ENCODE results near the gene MATN4. TPM values are rescaled to one million over a fixed set of nuclear protein-coding genes. Genes with fewer than 3 reads are reported as not detected.

Gene MATN4
- total and polyA plus RNA-seq, 2 of the 4 experiments (the other 2 are of a cell fraction): 0.12 TPM; not detected in 1

- POLR2A ChIA-PET (ENCODE audit: unreplicated experiment): no interaction called here
- Histone ChIP-seq H3K79me1 (ENCODE audit: low read depth in 1 of 2, low read length in 2 of 2) (no peaks in the 10 kb centered on the region), H2BK120ac (ENCODE audit: low read depth, low read length) (no peak overlapping the region), H2BK5ac (ENCODE audit: low read depth, low read length, poor library complexity, severe bottlenecking) (no peak overlapping the region), H2BK20ac (ENCODE audit: low read depth, low read length) (no peak overlapping the region), H4K20me1 (ENCODE audit: insufficient read depth, low read length) (no peaks in the 10 kb centered on the region), H3K18ac (ENCODE audit: low read depth, low read length) (no peak overlapping the region), H3K36me3 (ENCODE audit: control insufficient read depth, insufficient read depth, low read length) (no peaks in the 10 kb centered on the region), H3K56ac (ENCODE audit: extremely low read depth, insufficient read depth, low read length) (no peak overlapping the region), H3K27me3 (ENCODE audit: control insufficient read depth, insufficient read depth, low read length) (peaks cover 31% of the 10 kb centered on the region), H2AK9ac (replicated peaks; ENCODE audit: low read depth, low read length, poor library complexity) (no peak overlapping the region), H3K9me1 (ENCODE audit: insufficient read depth, low read length) (no peaks in the 10 kb centered on the region), H4K91ac (ENCODE audit: insufficient read depth, low read depth, low read length) (no peak overlapping the region), H3K27ac (ENCODE audit: insufficient read depth, low read length) (no peak overlapping the region), H3K9me3 (ENCODE audit: control insufficient read depth, insufficient read depth, low read length) (no peaks in the 10 kb centered on the region), H3K4me2 (ENCODE audit: low read depth, low read length) (no peak overlapping the region), H4K8ac (ENCODE audit: low read depth in 2 of 2, low read length in 2 of 2) (no peak overlapping the region), H3K9ac (ENCODE audit: low read depth, low read length) (no peak overlapping the region), H2BK15ac (ENCODE audit: low read depth, low read length) (no peak overlapping the region), H3K4me1 (ENCODE audit: control insufficient read depth, insufficient read depth, low read length) (no peaks in the 10 kb centered on the region), H2AK5ac (ENCODE audit: low read depth, low read length) (no peak overlapping the region), H3K4me3 (ENCODE audit: insufficient read depth, low read depth, low read length) (no peak overlapping the region), H3K14ac (replicated peaks; ENCODE audit: low read depth, low read length) (no peak overlapping the region), H3K23ac (ENCODE audit: low read depth, low read length) (no peak overlapping the region), H4K5ac (ENCODE audit: low read depth, low read length) (no peak overlapping the region), H3K4ac (ENCODE audit: low read depth, low read length) (no peak overlapping the region), H2AFZ (replicated peaks; ENCODE audit: low read length, poor library complexity) (no peak overlapping the region)
- BruUV-seq (replicated peaks): no TSS peak
- DNase-seq: no peak
- intact Hi-C loops (cut with micrococcal nuclease) (no loop called here), in situ Hi-C loops (cut with MboI; ENCODE audit: low sequenced_read_pairs) (loop anchor here (10.0 to 25.0 kb wide), 2 partner anchors 171 to 269 kb away; partner anchors contain the start of genes KCNS1, WFDC12 and WFDC5), dilution Hi-C loops (cut with HindIII; ENCODE audit: low sequenced_read_pairs, unreplicated experiment) (no loop called here)
- CTCF ChIA-PET: no interaction called here
- no CpG with 5 or more reads among the region's 4 CpGs for WGBS, 2 experiments (ENCODE audit: extremely low coverage in 2 of 2, insufficient read length in 1 of 2)
- TF ChIP-seq NFE2L2 (IDR thresholded peaks at IDR 0.05; ENCODE audit: low read depth, low read length) (no peak), RFX5 (IDR thresholded peaks at IDR 0.05; ENCODE audit: low read depth, low read length) (no peak), RAD21 (IDR thresholded peaks at IDR 0.05; ENCODE audit: low read length) (no peak), POLR2A (IDR thresholded peaks at IDR 0.05; ENCODE audit: low read depth, low read length) (no peak), ELK1 (IDR thresholded peaks at IDR 0.05; ENCODE audit: borderline replicate concordance, low read depth, low read length) (no peak), MXI1 (IDR thresholded peaks at IDR 0.05; ENCODE audit: borderline replicate concordance, low read depth, low read length) (no peak), CEBPB (IDR thresholded peaks at IDR 0.05; ENCODE audit: low read depth, low read length) (no peak), SMC3 (IDR thresholded peaks at IDR 0.05; ENCODE audit: low read depth, low read length) (no peak), MAFK (IDR thresholded peaks at IDR 0.05; ENCODE audit: low read depth, low read length) (no peak), CTCF (conservative IDR thresholded peaks at IDR 0.05; ENCODE audit: low read depth, low read length) (no peak), BHLHE40 (IDR thresholded peaks at IDR 0.05; ENCODE audit: low read depth, low read length) (no peak), MAZ (IDR thresholded peaks at IDR 0.05; ENCODE audit: borderline replicate concordance, low read depth, low read length) (no peak), RCOR1 (IDR thresholded peaks at IDR 0.05; ENCODE audit: insufficient replicate concordance, low read length) (no peak), USF2 (IDR thresholded peaks at IDR 0.05; ENCODE audit: low read depth, low read length) (no peak), CHD1 (IDR thresholded peaks at IDR 0.05; ENCODE audit: low read depth, low read length) (no peak)
- no peak for ATAC-seq (ENCODE audit: low read depth)
These were observed 24.5 kb downstream of the MATN4 start for GRCh38 chr20:45283551-45284057.

Data from IMR-90 (cell line).